Trophoblast cell (in vitro differentiated cells and primary cell): ENCODE measurements around the gene TXNRD2.
"Not testable (repeated sequence)": the region's sequence is repeated elsewhere in the genome, so short reads cannot be mapped to it uniquely, and the experiment has no call there.

Source experiments
- DNase-seq, 2 donors: peaks; one replicate each; pipeline ENCODE4 v3.0.0-alpha.2; 2016
- H2AFZ ChIP-seq: 2 replicates; pipeline ENCODE4 v1.6.1; 2013; ENCODE audit warnings: low read length, moderate library complexity, mild to moderate bottlenecking; ENCODE audit not compliant: insufficient read depth, poor library complexity
- H2AK5ac ChIP-seq: 2 replicates; pipeline ENCODE4 v1.6.1; 2013; ENCODE audit warnings: mild to moderate bottlenecking, low read length
- H2BK120ac ChIP-seq: 2 replicates; pipeline ENCODE4 v1.6.1; 2013; ENCODE audit warnings: low read length, mild to moderate bottlenecking, moderate library complexity; ENCODE audit not compliant: insufficient read depth, poor library complexity
- H2BK12ac ChIP-seq: 2 replicates; pipeline ENCODE4 v1.6.1; 2013; ENCODE audit warnings: mild to moderate bottlenecking, low read length, moderate library complexity
- H2BK5ac ChIP-seq: 2 replicates; pipeline ENCODE4 v1.6.1; 2013; ENCODE audit warnings: low read length, low read depth, moderate library complexity, mild to moderate bottlenecking; ENCODE audit not compliant: poor library complexity
- H3K14ac ChIP-seq: 2 replicates; pipeline ENCODE4 v1.6.1; 2013; ENCODE audit warnings: mild to moderate bottlenecking, low read length
- H3K18ac ChIP-seq: 2 replicates; pipeline ENCODE4 v1.6.1; 2013; ENCODE audit warnings: mild to moderate bottlenecking, low read length
- H3K23ac ChIP-seq: 2 replicates; pipeline ENCODE4 v1.6.1; 2013; ENCODE audit warnings: low read length
- H3K27ac ChIP-seq: 2 replicates; pipeline ENCODE4 v1.5.1; 2013; ENCODE audit warnings: low read depth, mild to moderate bottlenecking, inconsistent platforms, low read length, moderate library complexity
- H3K27me3 ChIP-seq: 2 replicates; pipeline ENCODE4 v1.6.1; 2013; ENCODE audit warnings: inconsistent platforms, mild to moderate bottlenecking, low read length, moderate library complexity; ENCODE audit not compliant: insufficient read depth
- H3K36me3 ChIP-seq, 2 experiments: 1 replicate in 1 of 2; 2 replicates in 1 of 2; pipeline ENCODE4 v1.6.1; 2013; ENCODE audit warnings: low read length in 2 of 2, mild to moderate bottlenecking in 2 of 2, moderate library complexity in 1 of 2; ENCODE audit not compliant: insufficient read depth in 2 of 2, control insufficient read depth in 1 of 2
- H3K4ac ChIP-seq: 2 replicates; pipeline ENCODE4 v1.6.1; 2013; ENCODE audit warnings: low read depth, mild to moderate bottlenecking, low read length, moderate library complexity
- H3K4me1 ChIP-seq, 2 experiments: 1 replicate in 1 of 2; 2 replicates in 1 of 2; pipeline ENCODE4 v1.6.1; 2013; ENCODE audit warnings: low read length in 2 of 2, mild to moderate bottlenecking in 2 of 2, moderate library complexity in 1 of 2; ENCODE audit not compliant: insufficient read depth in 2 of 2, control insufficient read depth in 1 of 2
- H3K4me2 ChIP-seq: 2 replicates; pipeline ENCODE4 v1.6.1; 2013; ENCODE audit warnings: inconsistent platforms, mild to moderate bottlenecking, low read length, moderate library complexity
- H3K4me3 ChIP-seq: 2 replicates; pipeline ENCODE4 v1.5.1; 2013; ENCODE audit warnings: mild to moderate bottlenecking, low read depth, low read length, inconsistent platforms
- H3K79me1 ChIP-seq: one replicate; pipeline ENCODE4 v1.6.1; 2013; ENCODE audit warnings: low read length
- H3K79me2 ChIP-seq: 2 replicates; pipeline ENCODE4 v1.6.1; 2013; ENCODE audit warnings: low read length, mild to moderate bottlenecking; ENCODE audit not compliant: control insufficient read depth, insufficient read depth, poor library complexity
- H3K9ac ChIP-seq: 2 replicates; pipeline ENCODE4 v1.6.1; 2013; ENCODE audit warnings: mild to moderate bottlenecking, low read length
- H3K9me3 ChIP-seq: 2 replicates; pipeline ENCODE4 v1.6.1; 2013; ENCODE audit warnings: low read depth, mild to moderate bottlenecking, control low read depth, inconsistent platforms, low read length; ENCODE audit not compliant: insufficient read depth
- H4K12ac ChIP-seq: 2 replicates; pipeline ENCODE4 v1.6.1; 2013; ENCODE audit warnings: low read depth, mild to moderate bottlenecking, low read length, moderate library complexity
- H4K8ac ChIP-seq: 2 replicates; pipeline ENCODE4 v1.6.1; 2013; ENCODE audit warnings: low read depth, mild to moderate bottlenecking, low read length, moderate library complexity
- H4K91ac ChIP-seq: one replicate; pipeline ENCODE4 v1.6.1; 2013; ENCODE audit warnings: low read depth, mild to moderate bottlenecking, low read length, moderate library complexity
- WGBS: extraction: QIAGEN DNeasy Blood & Tissue Kit; methylation state at CpG from one replicate; pipeline ENCODE4 v1.1.7; 2013; ENCODE audit warnings: missing lambda C conversion rate; ENCODE audit not compliant: insufficient read length, insufficient coverage; ENCODE audit errors: extremely low coverage; 5-methylcytosine and 5-hydroxymethylcytosine counted together

The TXNRD2 gene

GRCh38 chr22:19884161-19884953 is 57.3 kb downstream of the TXNRD2 start:
- peaks cover 47 to 57% of the 10 kb centered on the region in 2 experiments for H3K4me1 ChIP-seq
- no peak overlapping the region for H2BK5ac ChIP-seq
- H4K91ac ChIP-seq, result peak overlapping the region; percentile 77
- H2BK120ac ChIP-seq, result peak overlapping the region; percentile 48
- H3K36me3 ChIP-seq, result no peaks in the 10 kb centered on the region
- no peak overlapping the region for H2AFZ ChIP-seq
- peak overlapping the region; percentile 65 for H2AK5ac ChIP-seq
- H3K27ac ChIP-seq, result no peak overlapping the region
- no CpG with 5 or more reads among the region's 15 CpGs for WGBS
- H3K4me2 ChIP-seq, result no peak overlapping the region
- peak overlapping the region; percentile 59 for H3K14ac ChIP-seq
- H4K12ac ChIP-seq, result no peak overlapping the region
- H3K27me3 ChIP-seq, result no peaks in the 10 kb centered on the region
- H3K9me3 ChIP-seq, result peaks cover 1% of the 10 kb centered on the region
- no peak overlapping the region for H3K4me3 ChIP-seq
- H2BK12ac ChIP-seq, result peak overlapping the region; percentile 85
- H4K8ac ChIP-seq, result no peak overlapping the region
- peak overlapping the region; percentile 1 for H3K4ac ChIP-seq
- no peak overlapping the region for H3K23ac ChIP-seq
- H3K18ac ChIP-seq, result no peak overlapping the region
- H3K79me1 ChIP-seq, result peaks cover 68% of the 10 kb centered on the region
- no peak for DNase-seq
- peaks cover 24% of the 10 kb centered on the region for H3K79me2 ChIP-seq
- H3K9ac ChIP-seq, result no peak overlapping the region

DNA sequence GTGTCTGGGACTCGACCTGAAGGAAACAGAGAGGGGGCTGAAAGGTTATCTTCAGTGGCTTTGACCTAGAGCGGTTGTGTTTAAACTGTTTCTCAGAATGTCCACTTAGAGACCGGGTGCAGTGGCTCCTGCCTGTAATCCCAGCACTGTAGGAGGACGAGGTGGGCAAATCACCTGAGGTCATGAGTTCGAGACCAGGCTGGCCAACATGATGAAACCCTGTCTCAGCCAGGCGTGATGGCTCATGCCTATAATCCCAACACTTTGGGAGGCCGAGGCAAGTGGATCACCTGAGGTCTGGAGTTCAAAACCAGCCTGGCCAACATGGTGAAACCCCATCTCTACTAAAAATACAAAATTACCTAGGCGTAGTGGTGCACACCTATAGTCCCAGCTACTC is 58.2 kb downstream of the TXNRD2 start:
- H3K27me3 ChIP-seq, H3K4me3 ChIP-seq, H3K4ac ChIP-seq, H3K36me3 ChIP-seq, H4K12ac ChIP-seq, DNase-seq, H3K9ac ChIP-seq, H2AFZ ChIP-seq, H3K27ac ChIP-seq, H4K8ac ChIP-seq, H3K9me3 ChIP-seq, H3K4me2 ChIP-seq, H3K23ac ChIP-seq: not testable (repeated sequence)
- H2AK5ac ChIP-seq, result peak overlapping the region; percentile 95
- peak overlapping the region; percentile 93 for H2BK120ac ChIP-seq
- H3K79me1 ChIP-seq, result peaks cover 66% of the 10 kb centered on the region
- H3K18ac ChIP-seq, result peak overlapping the region; percentile 66
- peaks cover 22% of the 10 kb centered on the region for H3K79me2 ChIP-seq
- H2BK5ac ChIP-seq, result peak overlapping the region; percentile 37
- peak overlapping the region; percentile 94 for H4K91ac ChIP-seq
- no CpG with 5 or more reads among the region's 8 CpGs for whole genome bisulfite sequencing
- H3K14ac ChIP-seq, result peak overlapping the region; percentile 81
- peak overlapping the region; percentile 99 for H2BK12ac ChIP-seq
- peaks cover 47 to 56% of the 10 kb centered on the region in 2 experiments for H3K4me1 ChIP-seq

GRCh38 chr22:19882446-19883381 is 58.9 kb downstream of the TXNRD2 start:
- Histone ChIP-seq H3K27me3 (no peaks in the 10 kb centered on the region), H4K8ac (peak overlapping the region; percentile 40), H3K9me3 (peaks cover 1% of the 10 kb centered on the region), H2AK5ac (peak overlapping the region; percentile 95), H2BK5ac (peak overlapping the region; percentile 80), H3K18ac (peak overlapping the region; percentile 66), H2AFZ (peak overlapping the region; percentile 15), H3K9ac (no peak overlapping the region), H4K91ac (peak overlapping the region; percentile 94), H3K27ac (peak overlapping the region; percentile 99), H3K4me3 (no peak overlapping the region), H3K36me3 (no peaks in the 10 kb centered on the region), H3K23ac (no peak overlapping the region), H3K79me1 (peaks cover 65% of the 10 kb centered on the region), H3K4ac (peak overlapping the region; percentile 62), H3K4me1 (peaks cover 47 to 55% of the 10 kb centered on the region in 2 experiments), H3K14ac (peak overlapping the region; percentile 81), H2BK12ac (peak overlapping the region; percentile 99), H4K12ac (peak overlapping the region; percentile 15), H3K79me2 (peaks cover 21% of the 10 kb centered on the region), H3K4me2 (no peak overlapping the region), H2BK120ac (peak overlapping the region; percentile 93)
- WGBS, result no CpG with 5 or more reads among the region's 26 CpGs
- peak in 1 of 2 donors; percentile 27 for DNase-seq

DNA sequence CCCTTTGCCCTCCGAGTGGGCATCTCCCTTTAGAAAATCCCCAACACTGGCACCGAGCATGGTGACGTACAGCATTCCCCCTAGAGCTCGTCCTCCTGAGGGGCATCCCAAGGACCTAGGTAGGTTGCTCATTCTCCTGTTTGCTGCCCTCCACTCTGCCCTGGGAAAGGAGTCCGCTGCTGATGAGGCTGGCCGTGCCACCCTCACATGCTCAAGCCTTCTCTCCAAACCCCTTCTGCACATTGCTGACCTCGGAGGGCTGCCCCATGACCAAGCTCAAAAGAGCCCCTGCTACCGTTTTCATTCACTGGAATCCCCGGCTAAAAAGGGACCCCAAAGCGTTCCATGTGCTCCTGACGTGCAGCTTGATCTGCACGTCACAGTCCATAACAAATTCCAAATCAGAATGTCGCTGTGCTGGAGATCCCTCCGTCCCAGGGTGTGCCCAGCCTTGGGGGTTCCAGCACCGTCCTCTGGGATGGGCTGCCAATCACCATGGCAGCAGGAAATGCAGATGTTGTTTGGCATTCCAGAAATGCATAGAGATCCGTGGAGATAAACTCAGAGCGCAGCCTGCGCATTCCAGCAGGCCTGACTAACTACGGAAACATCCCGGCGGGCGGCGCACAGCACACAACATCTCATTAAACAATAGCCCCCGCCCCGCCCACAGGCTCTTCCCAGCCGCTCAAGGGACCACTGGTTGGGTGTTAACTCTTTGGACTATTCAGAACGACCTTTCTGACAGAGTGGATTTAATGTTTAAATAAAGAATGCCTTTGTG is 60.6 kb downstream of the TXNRD2 start:
- peak overlapping the region; percentile 56 for H4K8ac ChIP-seq
- H3K4me3 ChIP-seq, result no peak overlapping the region

More for the DNA sequence above, 60.6 kb downstream of the TXNRD2 start:
- H3K9me3 ChIP-seq, result peaks cover 3% of the 10 kb centered on the region
- H3K14ac ChIP-seq, result peak overlapping the region; percentile 88
- H3K4me2 ChIP-seq, result peak overlapping the region; percentile 35
- H3K9ac ChIP-seq, result no peak overlapping the region
- no peak overlapping the region for H3K23ac ChIP-seq
- peak overlapping the region; percentile 80 for H2BK5ac ChIP-seq
- H3K27ac ChIP-seq, result peak overlapping the region; percentile 99
- DNase-seq, result peak; percentile 90 to 98
- H3K4ac ChIP-seq, result peak overlapping the region; percentile 70
- no CpG with 5 or more reads among the region's 27 CpGs for WGBS
- H3K4me1 ChIP-seq, result peaks cover 42 to 45% of the 10 kb centered on the region in 2 experiments
- H2AFZ ChIP-seq, result peak overlapping the region; percentile 14
- H3K79me2 ChIP-seq, result peaks cover 21% of the 10 kb centered on the region
- H4K91ac ChIP-seq, result peak overlapping the region; percentile 94
- no peaks in the 10 kb centered on the region for H3K27me3 ChIP-seq
- H2BK120ac ChIP-seq, result peak overlapping the region; percentile 93
- peak overlapping the region; percentile 83 for H3K18ac ChIP-seq
- H4K12ac ChIP-seq, result peak overlapping the region; percentile 2
- H3K36me3 ChIP-seq, result no peaks in the 10 kb centered on the region
- H2AK5ac ChIP-seq, result peak overlapping the region; percentile 87
- H2BK12ac ChIP-seq, result peak overlapping the region; percentile 97
- H3K79me1 ChIP-seq, result peaks cover 56% of the 10 kb centered on the region
